HepG2 (cell line): ENCODE results near the gene FCER1G. TPM values are rescaled to one million over a fixed set of nuclear protein-coding genes. Genes with fewer than 3 reads are reported as not detected.
A peak's percentile ranks its signal among the peaks of the same experiment; 100 is the strongest.

Experiments used
- ATAC-seq: fragments of 200-7000 bp; cut with Tn5 transposase; 3 replicates; pipeline ENCODE4 v1.9.1; 2020; ENCODE audit warnings: mild to moderate bottlenecking, moderate library complexity
- BruUV-seq: library from RNA; stranded (reverse); fragments of 400-500 nt; replicated peaks from 2 replicates; lab custom pipeline; 2021; lab: Mats Ljungman, UMichigan
- CTCF ChIA-PET: fragments of 300-600 bp; formaldehyde crosslinking; extraction: SDS; loops from one replicate; lab custom pipeline; 2021; ENCODE audit warnings: low total read pairs, inconsistent platforms, low intra/inter-chr PET ratio; lab: Yijun Ruan, JAX
- POLR2A ChIA-PET: fragments of 350-600 bp; sonication (Branson Sonifier 250); formaldehyde crosslinking; loops from one replicate; lab custom pipeline; 2020; ENCODE audit warnings: antibody characterized with exemption, inconsistent platforms; lab: Yijun Ruan, JAX
- DNase-seq: peaks from one replicate; pipeline ENCODE4 v3.0.0-alpha.2; 2015; ENCODE audit warnings: low spot score
- FAIRE-seq: peaks from 3 replicates; lab custom pipeline; 2011; peaks lifted over from hg19 to GRCh38; lab: Jason Lieb, UNC
- H2AFZ ChIP-seq: one replicate; pipeline ENCODE4 v1.6.1; 2011; ENCODE audit warnings: low read length, inconsistent platforms
- H3K27ac ChIP-seq: fragments of 300-600 bp; 3 replicates; pipeline ENCODE4 v1.8.0; 2011; ENCODE audit warnings: mixed run types, mild to moderate bottlenecking, mixed read lengths, low read length, inconsistent platforms; ENCODE audit not compliant: insufficient read depth; ENCODE audit errors: extremely low read length
- H3K27me3 ChIP-seq, 2 experiments: fragments of 200-600 bp in 1 of 2; 2 replicates in 1 of 2; 3 replicates in 1 of 2; pipeline versions ENCODE4 v1.6.0 to v1.8.0; 2011; ENCODE audit warnings: low read length in 2 of 2, mild to moderate bottlenecking in 2 of 2, moderate library complexity in 2 of 2, inconsistent platforms in 1 of 2; ENCODE audit not compliant: insufficient read depth in 2 of 2, control insufficient read depth in 1 of 2
- H3K36me3 ChIP-seq, 2 experiments: fragments of 200-600 bp in 1 of 2; replicated peaks in 1 of 2; 2 replicates in 1 of 2; 3 replicates in 1 of 2; pipeline versions ENCODE4 v1.5.1 to v1.8.0; 2011; ENCODE audit warnings: low read length in 2 of 2, inconsistent platforms in 1 of 2; ENCODE audit not compliant: insufficient read depth in 2 of 2, control insufficient read depth in 1 of 2
- H3K4me1 ChIP-seq: 2 replicates; pipeline ENCODE4 v1.5.1; 2012; ENCODE audit warnings: low read length, inconsistent platforms; ENCODE audit not compliant: insufficient read depth
- H3K4me2 ChIP-seq: 2 replicates; pipeline ENCODE4 v1.6.0; 2011; ENCODE audit warnings: low read depth, low read length, inconsistent platforms
- H3K4me3 ChIP-seq, 3 experiments: fragments of 200-600 bp in 1 of 3; sonication (generic), shearing (Covaris generic) in 1 of 3; replicated peaks in 1 of 3; 2 replicates each; pipeline ENCODE4 v1.5.1; 2011 to 2016; ENCODE audit warnings: low read length in 3 of 3, inconsistent platforms in 2 of 3, low read depth in 2 of 3, mild to moderate bottlenecking in 2 of 3, control low read depth in 1 of 3, mixed read lengths in 1 of 3; ENCODE audit not compliant: insufficient read depth in 1 of 3
- H3K79me2 ChIP-seq: one replicate; pipeline ENCODE4 v1.6.1; 2011; ENCODE audit warnings: low read length, inconsistent platforms; ENCODE audit not compliant: insufficient read depth
- H3K9ac ChIP-seq: 2 replicates; pipeline ENCODE4 v1.6.0; 2011; ENCODE audit warnings: mild to moderate bottlenecking, low read depth, low read length, inconsistent platforms; ENCODE audit not compliant: insufficient read depth
- H3K9me3 ChIP-seq: 2 replicates; pipeline ENCODE4 v1.5.1; 2012; ENCODE audit warnings: mild to moderate bottlenecking, low read length
- H4K20me1 ChIP-seq: 2 replicates; pipeline ENCODE4 v1.6.0; 2011; ENCODE audit warnings: inconsistent platforms, mild to moderate bottlenecking, low read length, moderate library complexity; ENCODE audit not compliant: insufficient read depth
- ATF1 ChIP-seq: IDR thresholded peaks from 2 replicates; pipeline ENCODE4 v1.6.1; 2016; ENCODE audit warnings: mild to moderate bottlenecking, control low read depth
- FOXA1 ChIP-seq, 2 experiments: fragments of 450-650 bp in 1 of 2; sonication (generic) in 1 of 2; formaldehyde crosslinking in 1 of 2; IDR thresholded peaks; 2 replicates each; pipeline versions ENCODE4 v1.4.0 to v1.6.1; 2016 to 2020; ENCODE audit warnings: missing genetic modification reagents in 1 of 2
- GABPA ChIP-seq, 2 experiments: IDR thresholded peaks; 2 replicates each; pipeline ENCODE4 v1.6.1; 2011 to 2016; ENCODE audit warnings: low read depth in 2 of 2, low read length in 1 of 2, missing biosample characterization in 1 of 2, missing genetic modification characterization in 1 of 2
- GZF1 ChIP-seq: sonication (generic); formaldehyde crosslinking; IDR thresholded peaks from 2 replicates; pipeline ENCODE4 v1.5.1; 2020; ENCODE audit warnings: mild to moderate bottlenecking, missing genetic modification reagents
- KAT8 ChIP-seq: IDR thresholded peaks from 2 replicates; pipeline ENCODE4 v1.6.1; 2016; ENCODE audit warnings: missing genetic modification reagents, missing compliant biosample characterization
- KLF13 ChIP-seq: sonication (generic); formaldehyde crosslinking; IDR thresholded peaks from 2 replicates; pipeline ENCODE4 v1.4.0; 2020; ENCODE audit warnings: mild to moderate bottlenecking, missing genetic modification reagents
- MAX ChIP-seq: IDR thresholded peaks from 2 replicates; pipeline ENCODE4 v1.6.1; 2012; ENCODE audit warnings: inconsistent platforms
- MTERF4 ChIP-seq: sonication (generic); formaldehyde crosslinking; IDR thresholded peaks from 2 replicates; pipeline ENCODE4 v1.8.0; 2023; ENCODE audit warnings: mild to moderate bottlenecking, missing genetic modification reagents
- REL ChIP-seq: sonication (generic); formaldehyde crosslinking; conservative IDR thresholded peaks from 2 replicates; pipeline ENCODE4 v1.8.0; 2022; ENCODE audit warnings: mild to moderate bottlenecking, missing genetic modification reagents, moderate library complexity
- RFX5 ChIP-seq: IDR thresholded peaks from 2 replicates; pipeline ENCODE4 v1.6.1; 2011; ENCODE audit warnings: low read depth, low read length, improper control_type of control experiment
- RORA ChIP-seq: sonication (generic); formaldehyde crosslinking; IDR thresholded peaks from 2 replicates; pipeline ENCODE4 v1.5.0; 2020; ENCODE audit warnings: mild to moderate bottlenecking, missing genetic modification reagents, moderate library complexity
- TBX2 ChIP-seq: sonication (generic); formaldehyde crosslinking; IDR thresholded peaks from 2 replicates; pipeline ENCODE4 v1.5.0; 2020; ENCODE audit warnings: missing genetic modification reagents, mild to moderate bottlenecking, borderline replicate concordance
- ZBTB2 ChIP-seq: sonication (generic); formaldehyde crosslinking; IDR thresholded peaks from 2 replicates; pipeline ENCODE4 v1.8.0; 2022; ENCODE audit warnings: low read depth, missing genetic modification reagents
- ZFYVE20 ChIP-seq: sonication (generic); formaldehyde crosslinking; IDR thresholded peaks from 2 replicates; pipeline ENCODE4 v1.8.0; 2023; ENCODE audit warnings: low read depth, mild to moderate bottlenecking, moderate library complexity, missing genetic modification reagents, borderline replicate concordance
- ZNF296 ChIP-seq: sonication (generic); formaldehyde crosslinking; conservative IDR thresholded peaks from 2 replicates; pipeline ENCODE4 v1.5.0; 2020; ENCODE audit warnings: mild to moderate bottlenecking, missing genetic modification reagents
- ZNF354B ChIP-seq: sonication (generic); formaldehyde crosslinking; IDR thresholded peaks from 2 replicates; pipeline ENCODE4 v1.8.0; 2022; ENCODE audit warnings: mild to moderate bottlenecking, missing genetic modification reagents
- ZNF543 ChIP-seq: sonication (generic); formaldehyde crosslinking; IDR thresholded peaks from 2 replicates; pipeline ENCODE4 v1.4.0; 2020; ENCODE audit warnings: mild to moderate bottlenecking, missing genetic modification reagents
- ZNF577 ChIP-seq: sonication (generic); formaldehyde crosslinking; IDR thresholded peaks from 2 replicates; pipeline ENCODE4 v1.4.0; 2020; ENCODE audit warnings: mild to moderate bottlenecking, low read depth, missing genetic modification reagents, borderline replicate concordance
- ZNF747 ChIP-seq: sonication (generic); formaldehyde crosslinking; IDR thresholded peaks from 2 replicates; pipeline ENCODE4 v1.8.1; 2023; ENCODE audit warnings: missing genetic modification reagents, mild to moderate bottlenecking, borderline replicate concordance
- ZNF773 ChIP-seq: sonication (generic); formaldehyde crosslinking; IDR thresholded peaks from 2 replicates; pipeline ENCODE4 v1.4.0; 2020; ENCODE audit warnings: missing genetic modification reagents, borderline replicate concordance
- ZNF839 ChIP-seq: sonication (generic); formaldehyde crosslinking; IDR thresholded peaks from 2 replicates; pipeline ENCODE4 v1.4.0; 2020; ENCODE audit warnings: missing genetic modification reagents, mild to moderate bottlenecking, borderline replicate concordance
- WGBS: methylation state at CpG from one replicate; pipeline ENCODE4 v1.1.6; 2017; ENCODE audit warnings: low lambda C conversion rate; 5-methylcytosine and 5-hydroxymethylcytosine counted together
- in situ Hi-C: cut with HindIII; loops from 2 replicates; pipeline ENCODE4 v1.10.0; 2017; ENCODE audit warnings: low pct_unique_long_range_greater_than_20kb; ENCODE audit not compliant: extremely low pct_ligation_motif_present
- intact Hi-C: fragments of 100-400 bp; cut with micrococcal nuclease; formaldehyde crosslinking; loops from one replicate; pipeline ENCODE4 v1.10.0; 2022; ENCODE audit not compliant: unreplicated experiment
- polyA plus RNA-seq, 8 experiments: library from polyadenylated mRNA; depleted of rRNA in 3 of 8; stranded (reverse) in 7 of 8; unstranded in 1 of 8; fragments of >200 nt; fragmentation: Illumina TruSeq in 4 of 8; extraction: Trizol in 4 of 8; gene quantifications; 2 replicates each; pipeline versions ENCODE4 v1.2.1 to v1.2.3, GENCODE V29; 2011 to 2016; ENCODE audit warnings: low read depth in 4 of 8, missing spikeins in 1 of 8, mixed read lengths in 1 of 8; ENCODE audit not compliant: insufficient read depth in 1 of 8
- total RNA-seq, 5 experiments: library from RNA; depleted of rRNA; stranded (reverse); fragments of >200 nt; fragmentation: Illumina TruSeq; extraction: Trizol; gene quantifications; 2 replicates each; pipeline ENCODE4 v1.2.3, GENCODE V29; 2016; ENCODE audit warnings: low read depth in 1 of 5

The FCER1G gene
- total and polyA plus RNA-seq, 2 of the 13 experiments (the other 11 are each of a cell fraction or from before 2014, with no cell fraction given): 1.3 to 6.4 TPM

- BruUV-seq: no TSS peak
- POLR2A ChIA-PET: interaction anchor here (1.1 kb wide), 1 partner anchor 9 kb away, joined by 5 read pairs; the partner anchor contains the start of gene NDUFS2
- H3K79me2 ChIP-seq: no peaks in the 10 kb centered on the region
- no peak for FAIRE-seq
- H3K9ac ChIP-seq: no peak overlapping the region
- WGBS: 77% methylated on average over 11 of the region's 21 CpGs
- H4K20me1 ChIP-seq: no peaks in the 10 kb centered on the region
- H3K4me2 ChIP-seq: no peak overlapping the region; the same call in 1 of the 2 replicates
- H3K27me3 ChIP-seq: no peaks in the 10 kb centered on the region
- DNase-seq: no peak
- ATAC-seq: peak; percentile 32
- no peak overlapping the region for H3K27ac ChIP-seq
- in situ Hi-C loops: no loop called here
- intact Hi-C loops: loop anchor here (2.0 kb wide), 1 partner anchor 181 kb away; no protein-coding TSS in a partner anchor
- no peak overlapping the region for H2AFZ ChIP-seq
- H3K4me3 ChIP-seq: no peak overlapping the region
- H3K36me3 ChIP-seq: no peaks in the 10 kb centered on the region; a peak in 1 of 5 replicates
- CTCF ChIA-PET: interaction anchor here (1.0 to 1.7 kb wide), 3 partner anchors 98 to 189 kb away, joined by 3 to 7 read pairs (median 6); no protein-coding TSS in a partner anchor
- H3K4me1 ChIP-seq: peaks cover 39% of the 10 kb centered on the region
- no peaks in the 10 kb centered on the region for H3K9me3 ChIP-seq
- TF ChIP-seq RORA (CRISPR knock-in tag): no peak
- no peak for TF ChIP-seq KAT8 (CRISPR knock-in tag)
- TF ChIP-seq ZNF839 (CRISPR knock-in tag): no peak
- TF ChIP-seq GZF1: no peak
- TF ChIP-seq ZFYVE20 (CRISPR knock-in tag): no peak
- no peak for TF ChIP-seq FOXA1 (IDR thresholded peaks at IDR 0.05)
- TF ChIP-seq FOXA1 (CRISPR knock-in tag; IDR thresholded peaks at IDR 0.05): 0 out of 2 replicates have a peak, but pooled peaks have one; percentile 14
- no peak for TF ChIP-seq ZNF543 (CRISPR knock-in tag)
- no peak for TF ChIP-seq ZBTB2
- no peak for TF ChIP-seq MTERF4 (CRISPR knock-in tag)
- no peak for TF ChIP-seq RFX5
- TF ChIP-seq REL (CRISPR knock-in tag): no peak
- no peak for TF ChIP-seq ZNF354B (CRISPR knock-in tag)
- no peak for TF ChIP-seq GABPA (IDR thresholded peaks at IDR 0.05; ENCODE audit: low read depth, low read length)
- no peak for TF ChIP-seq GABPA (CRISPR knock-in tag; IDR thresholded peaks at IDR 0.05; ENCODE audit: low read depth)
- no peak for TF ChIP-seq KLF13 (CRISPR knock-in tag)
- TF ChIP-seq ZNF773 (CRISPR knock-in tag): no peak
- TF ChIP-seq ATF1 (CRISPR knock-in tag): no peak
- TF ChIP-seq TBX2: no peak
- no peak for TF ChIP-seq ZNF296
- TF ChIP-seq MAX: 0 out of 2 replicates have a peak, but pooled peaks have one; percentile 35
- TF ChIP-seq ZNF577 (CRISPR knock-in tag): no peak
- TF ChIP-seq ZNF747 (CRISPR knock-in tag): no peak
These were observed 21.4 kb upstream of the FCER1G start for GRCh38 chr1:161193561-161194235.
